ENCODE measurements around the gene NEK10. TPM values are rescaled to one million over a fixed set of nuclear protein-coding genes. Genes with fewer than 3 reads are reported as not detected.
A peak's percentile ranks its signal among the peaks of the same experiment; 100 is the strongest.

NEK10 gene
- total and polyA plus RNA-seq, 2 of the 4 experiments (the other 2 are of a cell fraction), result 2.2 to 6.6 TPM

GRCh38 chr3:27289769-27290413 lies 79.3 kb downstream of the NEK10 start:
- no peak overlapping the region for H2BK120ac ChIP-seq (ENCODE audit: low read depth, low read length)
- H3K56ac ChIP-seq (ENCODE audit: extremely low read depth, insufficient read depth, low read length), result no peak overlapping the region
- no peak overlapping the region for H2BK15ac ChIP-seq (ENCODE audit: low read depth, low read length)
- no peak overlapping the region for H4K91ac ChIP-seq (ENCODE audit: insufficient read depth, low read depth, low read length)
- no peaks in the 10 kb centered on the region for H3K27me3 ChIP-seq (ENCODE audit: control insufficient read depth, insufficient read depth, low read length)
- CTCF ChIA-PET, result no interaction called here
- BruUV-seq (replicated peaks), result no TSS peak
- H4K8ac ChIP-seq (ENCODE audit: low read depth in 2 of 2, low read length in 2 of 2), result no peak overlapping the region
- peak overlapping the region; percentile 25; the same call in 1 of the 2 replicates for H3K18ac ChIP-seq (ENCODE audit: low read depth, low read length)
- intact Hi-C loops (cut with micrococcal nuclease) (no loop called here), in situ Hi-C loops (cut with MboI; ENCODE audit: low sequenced_read_pairs) (no loop called here), dilution Hi-C loops (cut with HindIII; ENCODE audit: low sequenced_read_pairs, unreplicated experiment) (no loop called here)
- H2AK5ac ChIP-seq (ENCODE audit: low read depth, low read length), result no peak overlapping the region
- H2BK5ac ChIP-seq (ENCODE audit: low read depth, low read length, poor library complexity, severe bottlenecking), result no peak overlapping the region
- H3K4me2 ChIP-seq (ENCODE audit: low read depth, low read length), result no peak overlapping the region; the same call in 1 of the 2 replicates
- POLR2A ChIA-PET (ENCODE audit: unreplicated experiment), result no interaction called here
- no peak overlapping the region for H2AFZ ChIP-seq (replicated peaks; ENCODE audit: low read length, poor library complexity)
- H3K23ac ChIP-seq (ENCODE audit: low read depth, low read length), result no peak overlapping the region
- peak overlapping the region; percentile 37; the same call in 1 of the 2 replicates for H3K27ac ChIP-seq (ENCODE audit: insufficient read depth, low read length)
- peak; percentile 56 for DNase-seq
- H3K9ac ChIP-seq (ENCODE audit: low read depth, low read length), result no peak overlapping the region
- peak; percentile 50 for ATAC-seq (ENCODE audit: low read depth)
- no peaks in the 10 kb centered on the region for H3K9me1 ChIP-seq (ENCODE audit: insufficient read depth, low read length)
- no peak overlapping the region for H3K4ac ChIP-seq (ENCODE audit: low read depth, low read length)
- H4K20me1 ChIP-seq (ENCODE audit: insufficient read depth, low read length), result no peaks in the 10 kb centered on the region
- H3K4me3 ChIP-seq (ENCODE audit: insufficient read depth, low read depth, low read length), result no peak overlapping the region
- H3K4me1 ChIP-seq (ENCODE audit: control insufficient read depth, insufficient read depth, low read length), result peaks cover 9% of the 10 kb centered on the region
- H3K9me3 ChIP-seq (ENCODE audit: control insufficient read depth, insufficient read depth, low read length), result no peaks in the 10 kb centered on the region
- no peak overlapping the region for H2BK20ac ChIP-seq (ENCODE audit: low read depth, low read length)
- H3K14ac ChIP-seq (replicated peaks; ENCODE audit: low read depth, low read length), result no peak overlapping the region
- no peak overlapping the region for H2AK9ac ChIP-seq (replicated peaks; ENCODE audit: low read depth, low read length, poor library complexity)
- no CpG with 5 or more reads among the region's 3 CpGs for WGBS, 2 experiments (ENCODE audit: extremely low coverage in 2 of 2, insufficient read length in 1 of 2)
- TF ChIP-seq POLR2A (IDR thresholded peaks at IDR 0.05; ENCODE audit: low read depth, low read length) (no peak), FOS (IDR thresholded peaks at IDR 0.05; ENCODE audit: low read depth, low read length) (no peak), CTCF (conservative IDR thresholded peaks at IDR 0.05; ENCODE audit: low read depth, low read length) (no peak), BHLHE40 (IDR thresholded peaks at IDR 0.05; ENCODE audit: low read depth, low read length) (no peak), SMC3 (IDR thresholded peaks at IDR 0.05; ENCODE audit: low read depth, low read length) (no peak), CHD1 (IDR thresholded peaks at IDR 0.05; ENCODE audit: low read depth, low read length) (no peak), RCOR1 (IDR thresholded peaks at IDR 0.05; ENCODE audit: insufficient replicate concordance, low read length) (no peak), MAFK (IDR thresholded peaks at IDR 0.05; ENCODE audit: low read depth, low read length) (no peak), USF2 (IDR thresholded peaks at IDR 0.05; ENCODE audit: low read depth, low read length) (no peak), RAD21 (IDR thresholded peaks at IDR 0.05; ENCODE audit: low read length) (no peak), MXI1 (IDR thresholded peaks at IDR 0.05; ENCODE audit: borderline replicate concordance, low read depth, low read length) (no peak), ELK1 (IDR thresholded peaks at IDR 0.05; ENCODE audit: borderline replicate concordance, low read depth, low read length) (no peak), NFE2L2 (IDR thresholded peaks at IDR 0.05; ENCODE audit: low read depth, low read length) (no peak), MAZ (IDR thresholded peaks at IDR 0.05; ENCODE audit: borderline replicate concordance, low read depth, low read length) (no peak), CEBPB (IDR thresholded peaks at IDR 0.05; ENCODE audit: low read depth, low read length) (no peak), RFX5 (IDR thresholded peaks at IDR 0.05; ENCODE audit: low read depth, low read length) (no peak)
- no peaks in the 10 kb centered on the region; the same call in 1 of the 2 replicates for H3K36me3 ChIP-seq (ENCODE audit: control insufficient read depth, insufficient read depth, low read length)
- no peaks in the 10 kb centered on the region for H3K79me1 ChIP-seq (ENCODE audit: low read depth in 1 of 2, low read length in 2 of 2)
- H4K5ac ChIP-seq (ENCODE audit: low read depth, low read length), result no peak overlapping the region
